Inferior parietal cortex (tissue), 1 donor: ENCODE measurements around the gene SLC25A22.

Experiments
- DNase-seq: peaks from one replicate; pipeline ENCODE4 v3.0.0-alpha.2; 2016; ENCODE audit errors: extremely low spot score

Gene SLC25A22

DNA sequence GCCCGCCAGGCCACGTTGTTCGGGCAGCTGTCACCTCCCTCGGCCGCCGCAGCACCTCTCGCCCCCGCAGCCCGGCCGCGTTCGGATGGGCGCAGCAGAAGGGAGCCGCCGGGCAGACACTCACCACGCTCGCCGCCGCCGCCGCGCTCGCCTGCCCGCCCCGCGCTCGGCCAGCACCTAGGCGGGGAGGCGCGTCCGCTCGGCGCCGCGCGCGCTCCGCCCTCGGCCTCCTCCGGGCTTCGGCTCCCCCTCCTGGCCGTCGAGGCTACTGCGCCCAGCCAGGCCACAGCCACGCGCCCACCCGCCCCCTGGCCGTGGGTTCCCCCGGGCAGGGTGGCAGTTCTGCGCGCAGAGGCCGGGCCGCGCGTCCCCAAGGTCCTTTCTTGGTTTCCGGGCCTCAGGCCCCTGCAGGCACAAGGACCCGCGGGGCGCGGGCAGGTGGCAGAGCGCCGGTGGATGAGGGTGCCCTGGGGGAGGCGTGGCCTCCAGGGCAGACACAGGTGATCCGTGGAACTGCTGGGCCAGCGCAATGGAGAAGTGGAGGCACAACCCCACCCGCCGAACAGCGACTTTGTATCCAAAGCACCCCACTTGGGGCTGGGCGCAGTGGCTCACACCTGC, at the start of gene SLC25A22:
TSS of gene SLC25A22 (minus strand) at position 189 of the 621 bp plus-strand sequence. CDS start 3,275 bp downstream, outside the sequence.
- DNase-seq = peak; percentile 74

DNA sequence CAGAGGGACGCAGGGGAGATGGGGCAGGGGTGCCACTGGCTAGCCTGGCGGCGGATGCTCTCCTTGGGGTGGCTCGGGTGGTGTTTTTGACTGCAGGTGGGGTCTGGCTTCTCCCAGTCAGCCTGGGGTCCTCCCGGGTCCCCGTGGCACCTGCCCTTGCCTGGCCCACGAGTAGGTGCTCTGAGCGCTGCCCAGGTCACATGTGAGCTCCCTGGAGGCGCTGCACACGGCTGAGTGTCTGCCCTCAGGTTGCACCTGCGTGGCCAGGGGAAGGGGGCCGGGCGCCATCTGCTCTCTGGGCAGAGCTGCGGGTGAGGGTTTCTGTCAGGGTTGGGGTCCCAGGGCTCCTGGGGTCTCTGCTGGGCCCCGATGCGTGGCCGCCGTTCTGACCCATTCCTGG, 49.8 kb upstream of the SLC25A22 start:
- DNase-seq = no peak

DNA sequence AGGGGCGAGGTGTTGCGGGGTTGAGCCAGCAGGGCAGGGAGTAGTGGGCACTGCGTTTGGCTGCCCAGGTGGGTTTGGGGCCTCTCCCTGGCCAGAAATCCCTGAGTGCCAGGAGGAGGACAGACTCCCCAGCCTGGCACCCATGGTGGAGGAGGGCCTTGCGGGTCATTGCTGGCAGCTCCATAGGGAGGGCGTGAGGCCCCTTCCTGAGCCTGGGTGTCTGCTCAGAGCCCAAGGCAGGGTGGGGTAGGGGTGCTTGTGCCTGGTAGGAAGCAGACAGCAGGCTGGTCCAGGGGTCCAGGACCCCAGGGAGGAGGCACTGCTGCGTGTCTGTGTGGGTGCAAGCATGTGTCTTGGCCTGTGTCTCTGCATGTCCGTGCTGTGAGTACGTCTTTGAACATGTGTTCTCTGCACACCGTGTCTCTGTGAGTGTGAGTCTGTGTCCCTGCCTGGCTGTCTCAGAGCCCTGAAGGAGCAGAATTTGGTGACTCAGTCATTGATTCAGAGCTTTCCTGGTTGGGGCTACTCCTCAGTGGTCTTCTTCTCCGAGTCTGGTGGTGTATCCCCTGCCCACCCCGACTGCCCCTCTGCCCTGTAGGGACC, 48.5 kb upstream of the SLC25A22 start:
- DNase-seq = no peak

DNA sequence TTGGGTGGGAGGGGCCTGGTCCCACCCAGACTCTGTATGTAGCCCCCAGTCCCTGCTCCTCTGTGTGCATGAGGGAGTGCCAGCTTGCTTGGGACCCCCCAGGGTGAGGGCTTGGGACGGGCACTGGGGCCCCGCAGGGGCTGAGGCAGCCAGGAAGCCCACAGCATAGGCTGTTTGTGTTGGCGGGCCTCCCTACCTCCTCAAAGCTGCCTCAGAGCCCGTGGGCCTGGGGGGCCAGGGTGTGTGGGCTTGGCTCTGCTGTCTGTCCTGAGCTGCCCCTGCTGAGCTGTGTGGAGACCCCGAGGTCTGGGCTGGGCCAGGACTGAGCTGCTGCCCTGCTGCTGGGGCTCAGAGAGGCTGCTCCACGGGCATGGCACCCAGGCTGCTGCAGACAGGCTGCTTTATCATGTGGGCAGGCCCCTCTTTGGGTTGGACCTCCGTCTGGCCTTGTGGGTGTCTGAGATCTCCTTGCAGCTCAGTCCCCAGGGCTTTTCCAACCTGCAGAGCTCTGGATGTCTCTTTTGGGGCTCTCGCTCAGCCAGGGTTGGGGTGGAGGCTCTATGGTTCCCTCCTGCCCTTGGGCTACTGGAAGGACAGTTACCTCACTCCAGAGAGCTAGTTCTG, 47.9 kb upstream of the SLC25A22 start:
- DNase-seq = no peak

DNA sequence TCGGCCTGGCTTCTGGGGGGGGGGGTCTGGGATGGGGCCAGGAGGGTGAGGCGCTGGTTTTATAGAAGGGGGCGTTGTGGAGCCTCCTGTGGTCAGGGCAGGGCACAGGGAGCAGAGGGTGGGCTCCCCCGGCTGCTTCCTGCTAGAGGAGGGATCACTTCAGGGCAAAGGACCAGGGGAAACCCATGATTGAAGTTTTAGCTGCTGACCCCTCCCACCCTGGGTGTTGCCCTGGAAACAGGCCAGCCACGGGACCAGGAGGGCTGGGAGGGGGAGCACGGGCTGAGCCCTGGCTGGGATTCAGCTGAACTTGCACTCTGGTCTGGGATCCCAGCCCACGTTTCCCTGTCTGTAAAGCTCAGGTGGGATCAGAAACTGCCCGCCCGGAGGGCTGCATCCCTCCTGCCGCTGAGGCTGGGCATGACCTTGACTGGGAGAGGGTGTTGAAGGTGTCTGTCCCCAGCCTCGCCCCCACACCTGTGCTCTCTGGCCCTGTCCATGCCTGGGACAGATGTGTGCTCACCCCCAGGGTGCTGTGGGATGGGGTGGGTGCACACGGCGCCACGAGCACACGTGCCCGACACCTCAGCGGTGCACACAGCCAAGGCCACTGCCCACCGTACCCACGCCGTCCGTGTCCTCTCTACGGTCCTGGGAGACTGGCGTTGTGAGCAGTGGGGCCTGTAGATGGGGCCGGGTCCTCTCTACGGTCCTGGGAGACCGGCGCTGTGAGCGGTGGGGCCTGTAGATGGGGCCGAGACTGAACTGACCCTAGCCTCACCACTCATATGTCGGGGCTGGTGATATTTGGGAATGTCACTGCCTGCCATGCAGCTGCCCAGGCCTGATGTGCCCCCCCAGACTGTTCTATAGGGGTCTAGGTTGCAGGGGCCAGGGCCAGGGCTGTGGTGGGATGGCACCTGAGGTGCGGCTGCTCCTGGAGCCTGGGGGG, 46.9 kb upstream of the SLC25A22 start:
- DNase-seq = no peak

DNA sequence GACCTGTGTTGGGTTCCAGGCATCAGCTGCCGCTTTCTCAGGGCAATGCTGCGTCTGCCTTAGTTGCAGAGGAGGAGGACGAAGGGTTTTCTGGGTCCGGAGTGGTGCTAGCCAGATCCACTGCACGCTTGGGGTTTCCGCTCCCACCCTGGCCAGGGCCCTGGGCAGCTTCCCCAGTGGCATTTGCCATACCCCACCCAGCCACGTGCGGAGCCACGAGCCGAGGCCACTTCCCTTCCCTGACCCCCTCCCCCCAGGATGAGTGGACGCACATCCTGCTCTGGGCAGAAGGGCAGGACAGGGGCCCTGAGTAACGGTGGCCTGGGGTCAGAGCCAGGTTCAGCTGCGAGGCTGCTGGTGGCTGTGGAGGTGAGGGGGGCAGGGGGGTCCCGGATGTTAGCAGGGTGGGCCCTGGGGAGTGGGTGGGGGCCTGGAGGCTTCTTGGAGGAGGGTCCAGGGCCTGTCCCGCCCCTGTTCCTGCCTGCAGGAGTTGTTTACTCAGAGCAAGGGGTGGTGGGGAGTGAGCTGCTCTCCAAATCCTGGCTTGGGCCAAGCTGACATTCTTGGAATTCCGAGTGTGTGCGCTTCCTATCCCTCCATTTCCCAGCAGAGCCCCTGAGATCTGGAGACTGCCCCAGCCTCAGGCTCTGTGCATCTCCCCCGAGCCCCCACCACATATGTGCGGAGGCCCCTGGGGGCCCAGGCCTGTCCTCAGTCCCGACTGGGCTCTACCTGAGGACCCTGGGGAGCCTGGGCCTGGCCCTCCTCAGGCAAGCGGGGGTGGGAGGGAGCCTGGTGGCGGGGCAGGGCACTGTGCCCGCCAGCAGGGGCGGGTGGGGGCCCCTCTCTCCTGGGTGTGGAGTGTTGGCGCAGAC, 46.0 kb upstream of the SLC25A22 start:
- no peak for DNase-seq

DNA sequence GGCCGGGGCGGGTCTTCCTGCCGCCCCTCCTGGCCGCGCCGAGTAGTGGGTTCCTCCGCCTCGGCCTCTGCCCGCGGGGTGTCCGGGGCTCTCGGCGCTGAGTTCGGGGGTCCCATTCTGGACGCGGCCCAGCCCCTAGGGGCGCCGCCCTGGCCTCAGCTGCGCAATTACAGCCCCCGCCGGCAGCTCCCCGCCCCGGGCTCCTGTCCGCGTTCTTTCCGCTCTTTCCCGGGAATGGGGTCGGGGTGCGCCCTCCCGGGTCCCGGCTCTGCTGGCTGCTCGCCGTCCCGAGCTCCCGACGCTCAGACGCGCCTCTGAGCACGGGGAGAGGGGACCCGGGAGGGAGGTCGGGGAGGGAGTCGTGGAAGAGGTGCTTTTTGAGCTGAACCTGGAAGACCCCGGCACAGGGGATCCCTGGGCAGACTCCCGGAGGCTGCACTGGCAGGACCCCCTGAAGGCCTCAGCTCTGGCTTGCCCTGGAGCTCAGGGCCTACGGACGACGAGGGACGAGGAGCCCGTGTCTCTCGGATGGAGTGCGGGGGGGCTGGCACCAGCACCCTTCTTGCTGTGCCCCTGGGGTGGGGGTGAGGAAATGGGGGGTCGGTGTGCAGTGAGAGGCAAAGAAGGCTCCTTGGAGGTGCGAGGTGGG, 45.1 kb upstream of the SLC25A22 start:
- DNase-seq = no peak

DNA sequence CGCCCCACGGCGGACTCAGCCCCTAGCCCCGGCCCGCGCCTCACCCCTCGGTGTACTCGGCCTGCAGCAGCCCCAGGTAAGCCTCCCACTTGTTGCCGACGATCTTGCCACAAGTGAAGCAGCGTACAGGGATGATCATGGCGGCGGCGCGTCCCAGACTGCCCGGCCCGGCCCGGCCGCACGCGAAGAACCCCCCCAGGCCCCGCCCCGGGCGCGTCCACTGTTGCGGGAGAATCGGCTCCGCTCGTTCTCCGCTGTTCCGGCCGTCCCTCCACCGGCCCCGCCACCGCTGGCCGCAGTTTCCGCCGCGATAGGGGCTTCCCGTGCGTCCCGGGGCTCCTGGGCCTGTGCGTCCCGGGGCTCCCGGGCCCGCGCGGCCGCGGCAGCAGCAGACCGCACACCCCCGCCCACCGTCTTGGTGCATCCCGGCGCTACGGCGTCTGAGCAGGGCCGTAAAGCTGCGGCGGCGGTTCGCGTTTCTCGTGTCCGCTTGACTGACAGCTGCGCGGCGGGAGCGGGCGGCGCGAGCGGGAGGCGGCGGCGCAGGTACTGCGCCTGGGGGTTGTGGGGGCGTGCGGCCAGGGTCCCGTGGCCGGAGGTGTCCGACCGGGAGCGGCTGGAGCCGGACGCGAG, 44.4 kb upstream of the SLC25A22 start, which contains the start of the genes POLR2L and TSPAN4:
TSS of gene POLR2L (minus strand) at position 160 of the 633 bp plus-strand sequence. CDS start at position 139, 21 bp downstream.
TSS of gene TSPAN4 (plus strand) at position 483 of the 633 bp plus-strand sequence. CDS start 7,453 bp downstream, outside the sequence.
- peak; percentile 80 for DNase-seq

DNA sequence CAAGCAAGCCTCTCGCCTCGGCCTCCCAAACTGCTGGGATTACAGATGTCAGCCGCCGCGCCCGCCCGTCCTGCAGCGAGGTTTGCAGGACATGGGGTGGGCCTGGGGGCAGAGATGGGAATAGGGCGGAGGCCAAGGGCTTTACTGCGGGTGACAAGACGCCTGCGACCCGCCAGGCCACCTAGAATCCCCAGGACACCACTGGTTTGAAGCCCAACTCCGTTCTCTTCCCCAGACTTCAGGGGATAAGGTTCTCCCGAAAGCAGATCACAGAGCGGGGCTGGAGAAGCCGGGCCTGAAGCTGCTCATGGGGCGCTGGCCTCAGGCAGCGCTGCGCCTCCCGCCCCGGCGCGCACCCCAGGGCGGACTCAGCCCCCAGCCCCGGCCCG, 43.9 kb upstream of the SLC25A22 start:
- no peak for DNase-seq

DNA sequence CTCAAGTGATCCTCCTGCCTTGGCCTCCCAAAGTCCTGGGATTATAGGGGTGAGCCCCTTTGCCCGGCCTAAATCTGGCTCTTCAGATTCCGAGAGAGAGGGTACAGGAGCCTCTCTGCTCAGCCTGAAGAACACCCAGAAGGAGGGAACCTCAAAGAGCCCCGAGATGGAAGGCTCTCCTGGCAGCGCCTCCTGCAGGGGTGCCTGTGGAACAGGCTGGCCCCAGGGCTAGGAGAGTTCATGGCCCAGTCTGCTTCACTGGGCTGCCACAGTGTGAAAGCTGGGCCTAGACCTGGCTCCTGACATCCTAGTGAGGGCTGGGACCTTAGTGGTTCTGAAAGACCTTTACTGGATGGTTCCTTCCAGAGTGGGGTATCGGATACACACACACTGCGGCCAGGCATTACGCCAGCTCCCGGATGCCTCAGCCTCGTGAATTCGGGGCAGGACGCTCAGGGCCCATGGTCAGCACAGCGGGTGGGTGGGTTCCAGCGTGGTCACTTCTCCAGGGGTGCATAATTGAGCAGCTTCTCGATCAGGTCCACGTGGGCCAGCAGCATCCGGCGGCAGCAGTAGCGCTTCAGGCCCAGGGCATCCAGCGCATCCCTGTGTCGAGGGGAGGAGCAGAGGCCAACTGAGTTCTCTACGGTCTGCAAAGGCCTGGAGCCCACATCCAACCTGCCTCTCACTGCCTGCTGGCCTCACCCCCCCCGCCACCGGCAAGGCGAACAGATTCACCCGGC, 42.0 kb upstream of the SLC25A22 start:
- DNase-seq = no peak

DNA sequence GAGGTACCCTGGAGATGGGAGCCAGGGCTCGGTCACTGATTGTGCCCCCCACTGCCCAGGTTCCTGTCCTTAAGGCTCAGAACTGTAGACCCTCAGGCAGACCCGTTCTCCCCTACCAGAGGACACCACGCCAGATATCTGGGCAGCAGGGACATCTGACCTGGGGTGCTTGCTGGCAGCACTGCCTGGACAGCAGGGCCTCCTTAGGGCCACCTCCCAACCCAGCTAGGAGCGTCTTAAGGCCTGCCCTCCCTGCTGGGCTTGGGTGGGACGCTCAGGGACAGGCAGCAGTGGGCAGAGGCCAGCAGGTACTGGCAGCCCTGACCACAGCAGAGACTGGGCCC, 41.2 kb upstream of the SLC25A22 start:
- DNase-seq = no peak

DNA sequence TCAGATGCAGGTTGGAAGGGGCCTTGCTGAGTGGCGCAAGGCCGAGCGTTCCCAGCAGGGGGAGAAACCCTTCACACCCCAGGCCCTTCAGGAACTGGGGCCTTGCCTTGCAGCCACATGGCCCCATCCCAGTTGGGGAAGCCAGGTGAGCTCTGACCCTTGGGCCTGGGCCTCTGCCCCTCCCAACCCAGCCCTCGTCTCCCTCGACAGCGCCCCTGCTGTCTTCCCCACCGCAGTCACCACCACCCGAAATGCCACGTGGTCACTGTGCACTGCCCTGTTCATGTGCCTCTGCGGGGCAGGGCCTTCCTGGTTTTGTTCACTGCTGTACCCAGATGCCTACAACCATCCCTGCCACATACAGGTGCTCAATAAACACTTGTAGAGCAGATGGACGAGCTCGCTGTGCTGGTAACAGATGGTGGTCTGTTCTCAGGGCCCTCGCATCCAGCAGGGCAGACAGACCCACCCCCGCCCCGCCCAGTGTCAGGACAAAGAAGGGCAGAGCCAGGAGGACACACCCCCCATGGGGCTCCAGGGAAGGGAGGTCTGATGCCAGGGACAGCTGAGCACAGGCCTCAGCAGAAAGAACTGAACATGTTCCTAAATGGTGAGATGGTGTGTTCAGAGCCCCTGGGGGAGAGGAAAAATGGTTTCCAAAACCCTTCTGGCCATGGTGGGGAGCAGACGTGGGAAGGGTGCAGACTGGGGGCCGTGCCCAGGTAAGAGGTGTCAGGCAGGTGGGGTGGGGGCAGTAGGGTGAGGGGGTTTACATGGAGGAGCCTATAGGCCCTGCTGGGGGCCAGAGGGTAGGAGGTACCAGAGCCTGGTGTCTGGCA, 40.6 kb upstream of the SLC25A22 start:
- DNase-seq = no peak

DNA sequence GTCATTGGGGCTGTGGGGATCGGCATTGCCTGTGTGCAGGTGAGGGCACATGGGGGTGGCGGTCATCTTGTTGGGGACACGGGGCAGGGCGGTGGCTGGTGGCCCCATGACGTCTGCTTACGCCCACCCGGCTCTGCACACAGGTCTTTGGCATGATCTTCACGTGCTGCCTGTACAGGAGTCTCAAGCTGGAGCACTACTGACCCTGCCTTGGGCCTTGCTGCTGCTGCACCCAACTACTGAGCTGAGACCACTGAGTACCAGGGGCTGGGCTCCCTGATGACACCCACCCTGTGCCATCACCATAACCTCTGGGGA, 39.9 kb upstream of the SLC25A22 start:
- no peak for DNase-seq

DNA sequence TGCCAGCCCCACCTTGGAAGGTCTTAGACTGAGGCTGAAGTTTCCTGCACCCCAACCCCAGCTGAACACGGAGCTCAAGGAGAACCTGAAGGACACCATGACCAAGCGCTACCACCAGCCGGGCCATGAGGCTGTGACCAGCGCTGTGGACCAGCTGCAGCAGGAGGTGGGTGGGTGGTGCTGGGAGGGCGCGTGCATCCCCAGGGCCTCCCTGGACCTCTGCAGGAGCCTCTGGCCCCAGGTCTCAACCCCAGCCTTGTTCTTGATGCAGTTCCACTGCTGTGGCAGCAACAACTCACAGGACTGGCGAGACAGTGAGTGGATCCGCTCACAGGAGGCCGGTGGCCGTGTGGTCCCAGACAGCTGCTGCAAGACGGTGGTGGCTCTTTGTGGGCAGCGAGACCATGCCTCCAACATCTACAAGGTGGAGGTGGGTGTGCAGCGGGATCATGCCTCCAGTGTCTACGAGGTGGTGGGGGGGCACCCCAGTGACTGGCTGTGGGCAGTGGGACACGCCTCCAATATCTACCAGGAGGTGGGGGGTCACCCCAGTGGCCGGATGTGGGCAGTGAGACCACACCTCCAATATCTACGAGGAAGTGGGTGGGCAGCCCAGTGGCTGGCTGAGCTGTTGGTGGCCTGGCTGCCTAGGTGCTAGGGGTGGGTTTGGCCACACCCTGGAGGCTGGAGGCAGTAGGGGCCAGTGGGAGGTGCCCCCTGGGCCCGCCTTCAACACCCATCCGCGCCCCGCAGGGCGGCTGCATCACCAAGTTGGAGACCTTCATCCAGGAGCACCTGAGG, 39.3 kb upstream of the SLC25A22 start:
- DNase-seq = no peak

DNA sequence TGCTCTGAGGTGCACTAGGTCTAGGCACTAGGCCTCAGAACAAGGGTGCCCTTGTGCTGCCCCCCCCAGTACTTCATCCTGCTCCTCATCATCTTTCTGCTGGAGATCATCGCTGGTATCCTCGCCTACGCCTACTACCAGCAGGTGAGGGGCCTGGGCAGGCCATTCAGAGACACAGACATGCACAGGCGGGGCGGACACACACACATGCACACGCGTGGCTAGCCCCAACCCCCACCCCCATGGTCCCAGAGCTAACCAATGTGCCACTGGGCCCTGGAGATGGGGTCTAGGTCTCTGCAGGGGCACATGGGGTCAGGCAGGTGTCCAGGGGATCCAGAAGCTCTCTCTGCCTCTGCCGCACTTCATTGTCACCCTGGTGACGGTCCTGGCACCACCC, 38.6 kb upstream of the SLC25A22 start:
- no peak for DNase-seq

DNA sequence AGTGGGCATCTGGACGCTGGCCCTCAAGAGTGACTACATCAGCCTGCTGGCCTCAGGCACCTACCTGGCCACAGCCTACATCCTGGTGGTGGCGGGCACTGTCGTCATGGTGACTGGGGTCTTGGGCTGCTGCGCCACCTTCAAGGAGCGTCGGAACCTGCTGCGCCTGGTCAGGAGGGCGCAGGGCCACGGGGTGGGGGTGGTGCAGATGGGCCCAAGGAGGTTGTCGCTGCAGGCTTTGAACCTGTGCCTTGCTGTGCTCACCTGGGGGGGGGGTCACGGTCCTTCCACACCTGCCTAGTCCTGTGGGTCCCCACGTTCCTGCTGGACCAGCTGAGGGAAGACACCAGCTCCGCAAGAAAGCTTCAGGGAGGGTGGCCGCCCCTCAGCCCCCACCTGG, 38.2 kb upstream of the SLC25A22 start:
- no peak for DNase-seq

DNA sequence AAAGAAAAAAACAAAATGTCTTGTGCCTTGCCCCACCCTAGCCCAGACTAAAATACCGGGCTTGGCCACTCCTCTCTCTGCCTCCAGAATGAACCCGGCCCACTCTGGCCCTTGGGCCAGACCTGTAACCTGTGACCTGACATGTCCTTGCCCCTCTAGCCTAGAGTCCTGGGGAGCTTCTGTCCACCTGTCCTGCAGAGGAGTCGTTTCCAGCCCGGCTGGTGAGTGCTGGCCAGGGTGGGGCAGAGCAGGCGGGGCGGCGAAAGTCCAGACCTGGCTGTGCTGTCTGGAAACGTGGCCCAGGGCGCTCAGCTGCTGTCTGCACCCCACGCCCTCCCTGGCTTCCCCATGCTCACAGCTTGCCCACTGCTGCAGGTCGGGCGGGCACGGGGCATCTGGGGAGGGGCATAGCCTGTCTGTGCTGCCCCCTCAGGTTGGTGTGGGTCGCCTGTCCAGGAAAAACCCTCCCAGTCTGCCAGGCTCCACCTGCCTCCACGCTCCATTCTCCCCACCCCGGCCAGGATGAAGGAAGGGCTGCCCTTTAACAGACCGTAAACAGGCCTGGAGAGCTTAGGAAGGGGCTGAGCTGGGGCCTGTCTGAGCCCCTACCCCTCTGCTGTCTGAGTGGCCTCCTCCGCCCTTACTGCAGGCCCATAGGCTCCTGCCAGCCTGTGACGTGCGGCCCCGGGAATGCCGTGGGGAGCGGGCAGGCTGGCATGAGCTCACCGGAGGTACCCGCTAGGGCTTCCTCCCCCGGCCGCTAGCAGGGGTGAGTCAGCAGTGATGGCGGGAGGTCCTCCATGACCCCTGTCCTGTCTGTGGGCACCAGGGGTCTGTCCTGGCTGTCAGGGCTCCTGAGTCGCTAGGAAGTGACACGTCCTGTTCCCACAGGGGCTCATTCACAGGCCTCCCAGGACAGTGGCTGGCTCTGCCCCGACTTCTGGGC, 36.6 kb upstream of the SLC25A22 start:
- DNase-seq = no peak
